ENCODE measurements around the gene KIAA0040.

The KIAA0040 gene

GRCh38 chr1:175200678-175201521 is 8.3 kb upstream of the KIAA0040 start:
- DNase-seq: no peak

- DNase-seq: peak; percentile 37
These were observed 5.8 kb upstream of the KIAA0040 start for GRCh38 chr1:175198332-175198731.

- no peak for DNase-seq
These were observed 5.0 kb upstream of the KIAA0040 start for GRCh38 chr1:175197531-175197930.

- DNase-seq: no peak
These were observed 3.2 kb upstream of the KIAA0040 start for GRCh38 chr1:175195798-175196197.

- DNase-seq: no peak
These were observed 2.7 kb upstream of the KIAA0040 start for GRCh38 chr1:175195281-175195680.

- no peak for DNase-seq
These were observed 943 bp upstream of the KIAA0040 start for GRCh38 chr1:175193527-175193910.

GRCh38 chr1:175192111-175192629 is 406 bp downstream of the KIAA0040 start:
- no peak for DNase-seq

GRCh38 chr1:175191659-175192058 is 917 bp downstream of the KIAA0040 start:
- DNase-seq: no peak

GRCh38 chr1:175188936-175189335 is 3.6 kb downstream of the KIAA0040 start:
- no peak for DNase-seq

GRCh38 chr1:175186433-175187160 is 6.0 kb downstream of the KIAA0040 start:
- no peak for DNase-seq

- DNase-seq: no peak
These were observed 6.7 kb downstream of the KIAA0040 start for GRCh38 chr1:175185903-175186302.

- no peak for DNase-seq
These were observed 9.0 kb downstream of the KIAA0040 start for GRCh38 chr1:175183586-175183985.

GRCh38 chr1:175182201-175182746 is 10.3 kb downstream of the KIAA0040 start:
- DNase-seq: no peak

GRCh38 chr1:175179837-175180590 is 12.6 kb downstream of the KIAA0040 start:
- DNase-seq: no peak

- no peak for DNase-seq
These were observed 14.1 kb downstream of the KIAA0040 start for GRCh38 chr1:175178456-175178855.

- DNase-seq: no peak
These were observed 14.5 kb downstream of the KIAA0040 start for GRCh38 chr1:175178056-175178455.

- DNase-seq: no peak
These were observed 16.3 kb downstream of the KIAA0040 start for GRCh38 chr1:175176246-175176645.

- DNase-seq: no peak
These were observed 18.1 kb downstream of the KIAA0040 start for GRCh38 chr1:175174309-175175102.

- no peak for DNase-seq
These were observed 19.0 kb downstream of the KIAA0040 start for GRCh38 chr1:175173531-175173930.

- DNase-seq: no peak
These were observed 20.1 kb downstream of the KIAA0040 start for GRCh38 chr1:175172503-175172902.

- no peak for DNase-seq
These were observed 21.3 kb downstream of the KIAA0040 start for GRCh38 chr1:175171036-175171913.
